ENCODE results near the gene DHX9.
"Not testable (repeated sequence)": the region's sequence is repeated elsewhere in the genome, so short reads cannot be mapped to it uniquely, and the experiment has no call there.

Gene DHX9

GRCh38 chr1:182888736-182889531 lies 49.8 kb downstream of the DHX9 start:
- DNase-seq (ENCODE audit: low read depth in 2 of 3, low spot score in 1 of 3), result no peak

- DNase-seq (ENCODE audit: low read depth in 2 of 3, low spot score in 1 of 3), result peak in 1 of 3 donors; percentile 5
Observed at GRCh38 chr1:182889997-182890396, 50.9 kb downstream of the DHX9 start.

GRCh38 chr1:182890927-182891610 lies 51.9 kb downstream of the DHX9 start:
- no peak for DNase-seq (ENCODE audit: low read depth in 2 of 3, low spot score in 1 of 3)

GRCh38 chr1:182897696-182898095 lies 58.5 kb downstream of the DHX9 start:
- no peak for DNase-seq (ENCODE audit: low read depth in 2 of 3, low spot score in 1 of 3)

- DNase-seq (ENCODE audit: low read depth in 2 of 3, low spot score in 1 of 3), result not testable (repeated sequence)
Observed at GRCh38 chr1:182901946-182902345, 62.8 kb downstream of the DHX9 start.

- no peak for DNase-seq (ENCODE audit: low read depth in 2 of 3, low spot score in 1 of 3)
Observed at GRCh38 chr1:182905321-182905720, 66.2 kb downstream of the DHX9 start.

GRCh38 chr1:182909578-182909977 lies 70.4 kb downstream of the DHX9 start:
- no peak for DNase-seq (ENCODE audit: low read depth in 2 of 3, low spot score in 1 of 3)

- no peak for DNase-seq (ENCODE audit: low read depth in 2 of 3, low spot score in 1 of 3)
Observed at GRCh38 chr1:182910143-182910542, 71.0 kb downstream of the DHX9 start.

- no peak for DNase-seq (ENCODE audit: low read depth in 2 of 3, low spot score in 1 of 3)
Observed at GRCh38 chr1:182913401-182913800, 74.3 kb downstream of the DHX9 start.

- DNase-seq (ENCODE audit: low read depth in 2 of 3, low spot score in 1 of 3), result no peak
Observed at GRCh38 chr1:182917378-182917777, 78.2 kb downstream of the DHX9 start.

- no peak for DNase-seq (ENCODE audit: low read depth in 2 of 3, low spot score in 1 of 3)
Observed at GRCh38 chr1:182925661-182926060, 86.5 kb downstream of the DHX9 start.

- no peak for DNase-seq (ENCODE audit: low read depth in 2 of 3, low spot score in 1 of 3)
Observed at GRCh38 chr1:182927693-182928433, 88.7 kb downstream of the DHX9 start.

GRCh38 chr1:182930985-182931384 lies 91.8 kb downstream of the DHX9 start:
- DNase-seq (ENCODE audit: low read depth in 2 of 3, low spot score in 1 of 3), result no peak

GRCh38 chr1:182935716-182936115 lies 96.6 kb downstream of the DHX9 start:
- DNase-seq (ENCODE audit: low read depth in 2 of 3, low spot score in 1 of 3), result no peak

Data from stimulated activated CD4-positive, alpha-beta T cell treated with anti-CD3 and anti-CD28 coated beads, Interleukin-12 subunit alpha, Interleukin-12 subunit beta, amount 100 ng/mL, for 48 hours (primary cell).